PC-3 (cell line): Measurements from ENCODE around the gene ZNF624.

ENCODE experiments used
- EZH2 ChIP-seq: fragments of 300-600 bp; sonication (generic); IDR thresholded peaks from one replicate; pipeline ENCODE4 v1.6.1; 2017; ENCODE audit warnings: antibody characterized with exemption, mild to moderate bottlenecking, low read length; ENCODE audit not compliant: unreplicated experiment
- EZH2phosphoT487 ChIP-seq: fragments of 300-600 bp; sonication (generic); IDR thresholded peaks from 2 replicates; pipeline ENCODE4 v1.6.1; 2018; ENCODE audit warnings: mild to moderate bottlenecking, antibody characterized with exemption, low read length, borderline replicate concordance
- TF ChIP-seq, protein P1 (sequence below): fragments of 300-600 bp; sonication (generic); conservative IDR thresholded peaks from 2 replicates; pipeline ENCODE4 v1.5.1; 2017; ENCODE audit warnings: antibody characterized with exemption, low read depth, mild to moderate bottlenecking, low read length

GRCh38 chr17:16652847-16653366, 743 bp downstream of the ZNF624 start:
- TF ChIP-seq, protein P1, sequence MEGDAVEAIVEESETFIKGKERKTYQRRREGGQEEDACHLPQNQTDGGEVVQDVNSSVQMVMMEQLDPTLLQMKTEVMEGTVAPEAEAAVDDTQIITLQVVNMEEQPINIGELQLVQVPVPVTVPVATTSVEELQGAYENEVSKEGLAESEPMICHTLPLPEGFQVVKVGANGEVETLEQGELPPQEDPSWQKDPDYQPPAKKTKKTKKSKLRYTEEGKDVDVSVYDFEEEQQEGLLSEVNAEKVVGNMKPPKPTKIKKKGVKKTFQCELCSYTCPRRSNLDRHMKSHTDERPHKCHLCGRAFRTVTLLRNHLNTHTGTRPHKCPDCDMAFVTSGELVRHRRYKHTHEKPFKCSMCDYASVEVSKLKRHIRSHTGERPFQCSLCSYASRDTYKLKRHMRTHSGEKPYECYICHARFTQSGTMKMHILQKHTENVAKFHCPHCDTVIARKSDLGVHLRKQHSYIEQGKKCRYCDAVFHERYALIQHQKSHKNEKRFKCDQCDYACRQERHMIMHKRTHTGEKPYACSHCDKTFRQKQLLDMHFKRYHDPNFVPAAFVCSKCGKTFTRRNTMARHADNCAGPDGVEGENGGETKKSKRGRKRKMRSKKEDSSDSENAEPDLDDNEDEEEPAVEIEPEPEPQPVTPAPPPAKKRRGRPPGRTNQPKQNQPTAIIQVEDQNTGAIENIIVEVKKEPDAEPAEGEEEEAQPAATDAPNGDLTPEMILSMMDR = no peak
- TF ChIP-seq EZH2 = no peak
- no peak for TF ChIP-seq EZH2phosphoT487
